NCI-H2029 (cell line): ENCODE data around the gene KRT71.

Source experiments
- DNase-seq: peaks from one replicate; lab custom pipeline; 2025; lab: John Stamatoyannopoulos, UW

KRT71 gene

GRCh38 chr12:52539083-52539820, 13.7 kb downstream of the KRT71 start:
- DNase-seq: peak; percentile 80

- DNase-seq: no peak
These were observed 15.8 kb downstream of the KRT71 start for GRCh38 chr12:52537101-52537500.

- no peak for DNase-seq
These were observed 17.4 kb downstream of the KRT71 start for GRCh38 chr12:52535574-52535973.

GRCh38 chr12:52534482-52534881, 18.5 kb downstream of the KRT71 start:
- DNase-seq: no peak

GRCh38 chr12:52533686-52534470, 19.1 kb downstream of the KRT71 start:
- no peak for DNase-seq

GRCh38 chr12:52532636-52533035, 20.3 kb downstream of the KRT71 start:
- no peak for DNase-seq

GRCh38 chr12:52531566-52532300, 21.2 kb downstream of the KRT71 start:
- no peak for DNase-seq

GRCh38 chr12:52530905-52531304, 22.0 kb downstream of the KRT71 start:
- no peak for DNase-seq

GRCh38 chr12:52530366-52530765, 22.6 kb downstream of the KRT71 start:
- DNase-seq: no peak

GRCh38 chr12:52529846-52530245, 23.1 kb downstream of the KRT71 start:
- DNase-seq: no peak

- no peak for DNase-seq
These were observed 23.5 kb downstream of the KRT71 start for GRCh38 chr12:52529417-52529816.

- no peak for DNase-seq
These were observed 24.3 kb downstream of the KRT71 start for GRCh38 chr12:52528641-52529143.

- DNase-seq: no peak
These were observed 25.7 kb downstream of the KRT71 start for GRCh38 chr12:52527121-52527800.

- DNase-seq: no peak
These were observed 26.4 kb downstream of the KRT71 start for GRCh38 chr12:52526511-52526951.

GRCh38 chr12:52525661-52526499, 27.1 kb downstream of the KRT71 start:
- no peak for DNase-seq

- DNase-seq: no peak
These were observed 27.9 kb downstream of the KRT71 start for GRCh38 chr12:52524898-52525591.

GRCh38 chr12:52524241-52524897, 28.6 kb downstream of the KRT71 start:
- no peak for DNase-seq

GRCh38 chr12:52523824-52524223, 29.1 kb downstream of the KRT71 start:
- DNase-seq: no peak

GRCh38 chr12:52522346-52523011, 30.5 kb downstream of the KRT71 start:
- DNase-seq: no peak
